AG09309 (cell line): ENCODE measurements around the gene MINDY3.

Experiments
- DNase-seq: peaks from one replicate; pipeline ENCODE4 v3.0.0-alpha.2; 2010; ENCODE audit warnings: low read depth
- H3K4me3 ChIP-seq: 2 replicates; pipeline ENCODE4 v1.5.1; 2011; ENCODE audit warnings: mild to moderate bottlenecking, low read depth, low read length, moderate library complexity; ENCODE audit not compliant: control insufficient read depth
- CTCF ChIP-seq: IDR thresholded peaks from 2 replicates; pipeline ENCODE4 v1.5.1; 2011; ENCODE audit warnings: mild to moderate bottlenecking, low read depth, low read length, inconsistent platforms; ENCODE audit not compliant: insufficient read depth, control insufficient read depth; ENCODE audit errors: missing control alignments

Gene MINDY3

DNA sequence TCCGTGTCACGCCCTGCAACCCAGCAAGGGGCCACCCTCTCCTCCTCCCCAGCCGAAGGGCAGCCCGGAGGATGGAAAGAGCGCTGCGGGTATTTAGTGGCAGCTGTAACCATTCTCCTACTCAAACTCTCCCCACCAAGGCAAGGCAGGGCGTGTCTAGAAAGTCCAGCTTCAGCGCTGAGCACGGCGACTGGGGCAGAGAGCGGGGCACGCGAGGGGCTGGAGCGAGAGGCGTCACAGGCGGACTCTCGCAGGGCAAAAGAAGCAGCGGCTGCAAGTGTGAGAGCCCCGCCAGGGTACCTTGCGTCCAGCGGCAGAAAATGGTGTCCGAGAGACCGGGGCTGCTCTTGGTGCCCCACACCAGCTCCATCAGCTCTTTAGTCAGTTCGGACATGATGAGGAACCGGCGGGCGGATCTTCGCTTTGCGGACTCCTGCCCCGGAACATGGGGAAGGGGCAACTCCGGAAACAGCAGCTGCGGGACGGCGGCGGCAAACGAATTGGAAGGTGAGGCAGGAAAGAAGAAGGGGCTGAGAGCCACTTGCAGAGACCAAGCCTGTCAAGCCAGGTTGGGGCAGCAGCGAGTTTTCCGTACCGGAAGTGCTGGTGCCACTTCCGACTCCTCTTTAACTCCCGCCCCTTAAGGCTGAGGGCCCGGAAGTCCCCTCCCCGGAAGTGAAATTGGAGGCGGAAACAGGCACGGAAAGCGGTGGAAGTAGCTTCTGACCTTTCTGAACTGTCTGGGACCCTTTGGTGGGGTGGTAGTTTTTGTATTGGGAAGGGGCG lies at the start of gene MINDY3:
MINDY3 (minus strand) TSS at position 602 of the 786 bp plus-strand sequence; CDS start at position 394, 208 bp downstream.
- peak within 1 kb of the TSS; percentile 97 for H3K4me3 ChIP-seq
- no peak for TF ChIP-seq CTCF
- DNase-seq, result no peak

DNA sequence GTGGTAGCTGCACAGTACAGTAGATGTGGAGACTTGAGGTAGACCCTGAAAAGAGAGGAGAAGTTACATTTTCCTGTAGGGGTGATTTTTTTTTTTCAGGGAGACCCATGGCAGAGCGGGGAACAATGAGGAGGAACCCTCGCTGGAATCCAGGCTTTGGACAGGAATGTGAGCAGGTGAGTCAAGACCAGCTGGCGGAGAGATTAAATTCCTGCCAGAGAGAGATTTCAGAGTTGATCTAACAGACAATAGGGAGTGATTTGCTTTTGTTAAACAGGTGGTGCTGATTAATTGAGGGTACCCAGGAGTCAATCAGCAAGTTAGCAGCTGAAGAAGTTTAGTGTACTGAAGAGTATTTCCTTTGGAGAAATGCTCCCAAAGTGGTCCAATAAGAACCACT lies 41.6 kb upstream of the MINDY3 start:
- TF ChIP-seq CTCF, result no peak
- no peak for DNase-seq

GRCh38 chr10:15898046-15898445 lies 37.7 kb upstream of the MINDY3 start:
- peak; percentile 37 for TF ChIP-seq CTCF
- DNase-seq, result no peak
- no peak overlapping the region for H3K4me3 ChIP-seq

More for the DNA sequence above, 41.6 kb upstream of the MINDY3 start:
- no peak overlapping the region for H3K4me3 ChIP-seq

- TF ChIP-seq CTCF, result no peak
- DNase-seq, result no peak
- H3K4me3 ChIP-seq, result no peak overlapping the region
Observed at GRCh38 chr10:15897287-15897686, 37.0 kb upstream of the MINDY3 start.

DNA sequence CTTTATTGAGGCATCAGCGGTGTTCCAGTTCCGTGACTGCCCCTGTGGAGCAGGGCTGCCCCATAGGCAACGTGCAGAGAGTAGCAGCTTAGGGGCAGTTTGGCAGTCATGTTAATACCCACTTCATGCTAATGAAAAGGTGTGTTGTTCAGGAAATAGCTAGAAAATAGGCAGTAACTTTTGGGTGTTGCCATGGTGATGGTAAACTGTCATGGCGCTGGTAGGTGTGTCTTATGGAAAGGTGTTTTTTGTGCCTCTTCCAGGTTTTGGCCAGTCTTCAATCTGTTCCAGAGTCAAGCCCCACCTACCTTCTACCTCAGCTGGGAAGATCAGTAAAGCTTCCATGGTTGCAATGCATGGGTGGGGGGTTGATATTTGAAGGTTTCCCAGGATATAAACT lies 36.3 kb upstream of the MINDY3 start:
- H3K4me3 ChIP-seq, result no peak overlapping the region
- DNase-seq, result no peak
- TF ChIP-seq CTCF, result no peak

GRCh38 chr10:15884447-15884846 lies 24.1 kb upstream of the MINDY3 start:
- TF ChIP-seq CTCF, result no peak
- no peak overlapping the region for H3K4me3 ChIP-seq
- no peak for DNase-seq
